KOPT-K1 (cell line): ENCODE results near the gene APOB.

Experiments used
- H3K27ac ChIP-seq: fragments of 200-600 bp; sonication (generic); 2 replicates; pipeline ENCODE4 v1.5.1; 2016; ENCODE audit warnings: antibody characterized with exemption, mild to moderate bottlenecking, low read depth, low read length; ENCODE audit not compliant: poor library complexity, severe bottlenecking
- H3K36me3 ChIP-seq: fragments of 200-600 bp; sonication (generic); 2 replicates; pipeline ENCODE4 v1.5.1; 2017; ENCODE audit warnings: antibody characterized with exemption, mild to moderate bottlenecking, low read length, moderate library complexity; ENCODE audit not compliant: insufficient read depth
- H3K9me3 ChIP-seq: fragments of 200-600 bp; sonication (generic); 2 replicates; pipeline ENCODE4 v1.5.1; 2017; ENCODE audit warnings: antibody characterized with exemption, low read length, mild to moderate bottlenecking; ENCODE audit not compliant: insufficient read depth, poor library complexity, severe bottlenecking

The APOB gene

DNA sequence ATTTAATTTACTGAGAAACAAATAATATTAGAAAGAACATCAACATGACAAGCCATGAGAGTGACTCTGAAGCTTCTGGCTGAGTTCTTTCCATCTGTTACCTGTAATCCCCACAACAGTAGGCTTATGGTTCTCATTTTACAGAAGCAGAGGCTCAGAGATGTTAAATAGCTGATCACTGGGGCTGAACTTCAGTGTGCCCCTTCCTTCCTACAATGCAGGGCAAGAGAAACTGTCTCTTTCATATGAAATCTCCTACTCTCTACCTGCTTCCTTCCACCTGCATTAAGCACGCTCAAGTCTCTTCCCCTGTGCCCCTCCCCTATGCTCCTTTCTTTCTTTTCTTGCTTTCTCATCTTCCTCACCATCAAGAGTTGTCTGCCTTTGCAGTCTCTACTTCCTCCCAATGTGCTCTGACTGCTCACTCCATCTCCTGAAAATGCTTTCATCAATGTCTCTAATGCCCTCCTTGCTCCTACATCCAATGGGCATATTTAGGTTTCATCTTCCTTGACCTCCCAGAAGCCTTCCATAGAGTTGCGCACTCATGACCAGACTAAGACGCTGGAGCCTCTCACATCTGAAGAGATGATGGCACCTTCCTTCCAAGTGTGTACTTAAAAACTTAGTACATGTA, 23.7 kb downstream of the APOB start:
- no peaks in the 10 kb centered on the region for H3K9me3 ChIP-seq
- no peak overlapping the region for H3K27ac ChIP-seq
- no peaks in the 10 kb centered on the region for H3K36me3 ChIP-seq

DNA sequence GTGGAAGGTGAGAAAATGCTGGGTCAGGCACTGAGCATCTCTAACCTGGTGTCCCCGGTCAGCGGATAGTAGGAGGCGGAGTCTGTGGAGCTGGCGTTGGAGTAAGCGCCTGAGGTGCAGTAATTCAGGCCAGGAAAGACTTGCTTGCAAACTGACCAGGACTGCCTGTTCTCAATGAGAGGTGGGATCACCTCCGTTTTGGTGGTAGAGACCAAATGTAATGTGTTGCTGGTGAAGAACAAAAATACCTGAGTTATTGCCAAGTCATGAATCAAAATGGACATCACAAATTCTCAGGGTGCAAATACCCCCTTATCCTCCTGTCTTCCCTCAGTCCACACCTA, 24.2 kb downstream of the APOB start:
- no peaks in the 10 kb centered on the region for H3K9me3 ChIP-seq
- no peaks in the 10 kb centered on the region for H3K36me3 ChIP-seq
- H3K27ac ChIP-seq = no peak overlapping the region

DNA sequence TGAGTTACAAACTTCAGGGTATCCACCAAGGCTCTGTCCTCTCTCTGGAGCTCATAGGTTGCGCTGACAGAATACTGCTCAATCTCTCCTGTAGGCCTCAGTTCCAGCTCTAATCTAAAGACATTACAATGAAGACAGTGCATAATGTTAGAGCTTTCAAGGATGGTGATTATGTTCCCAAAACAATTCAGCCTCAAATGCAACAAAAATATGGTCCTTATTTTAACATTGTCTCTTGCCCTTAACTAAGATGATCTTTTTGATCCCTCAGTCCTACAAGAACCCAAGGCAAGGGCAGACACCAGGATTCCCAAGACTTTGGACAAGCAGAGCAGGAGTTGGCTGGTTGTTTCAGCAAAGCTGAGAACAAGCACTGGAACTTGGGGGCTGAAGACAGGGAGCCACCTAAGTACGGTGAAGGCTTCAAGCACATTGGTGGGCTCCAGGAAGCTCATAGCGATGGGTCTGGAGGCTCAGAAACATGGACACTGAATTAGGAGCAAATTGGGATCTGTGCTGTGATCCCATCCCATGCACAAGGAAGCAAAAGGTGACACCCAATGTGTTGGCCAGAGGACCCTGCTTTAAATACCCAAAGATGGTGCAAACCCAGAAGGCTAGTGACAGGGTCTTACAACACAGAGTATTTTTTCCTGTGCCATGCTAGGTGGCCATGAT, 24.7 kb downstream of the APOB start:
- Histone ChIP-seq H3K27ac (no peak overlapping the region), H3K9me3 (no peaks in the 10 kb centered on the region), H3K36me3 (no peaks in the 10 kb centered on the region)

DNA sequence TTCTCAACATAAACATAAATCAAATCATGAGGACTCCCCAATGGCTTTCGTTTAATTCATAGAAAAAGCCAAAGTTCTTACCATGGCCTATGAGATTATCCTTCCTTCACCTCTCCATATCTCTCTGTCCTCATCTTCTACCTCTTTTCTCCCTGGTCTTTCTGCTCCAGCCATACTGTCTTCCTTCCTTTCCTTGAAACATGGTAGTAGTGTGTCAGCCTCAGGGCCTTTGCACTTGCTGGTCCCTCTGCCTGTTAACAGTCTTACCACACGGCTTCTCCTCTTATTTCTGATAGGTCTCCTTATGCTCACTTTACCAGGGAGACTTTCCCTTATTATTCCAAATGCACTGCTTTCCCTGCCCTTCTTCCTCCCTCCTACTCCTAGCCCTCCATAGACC, 25.6 kb downstream of the APOB start:
- H3K27ac ChIP-seq = no peak overlapping the region
- H3K9me3 ChIP-seq = no peaks in the 10 kb centered on the region
- H3K36me3 ChIP-seq = no peaks in the 10 kb centered on the region

DNA sequence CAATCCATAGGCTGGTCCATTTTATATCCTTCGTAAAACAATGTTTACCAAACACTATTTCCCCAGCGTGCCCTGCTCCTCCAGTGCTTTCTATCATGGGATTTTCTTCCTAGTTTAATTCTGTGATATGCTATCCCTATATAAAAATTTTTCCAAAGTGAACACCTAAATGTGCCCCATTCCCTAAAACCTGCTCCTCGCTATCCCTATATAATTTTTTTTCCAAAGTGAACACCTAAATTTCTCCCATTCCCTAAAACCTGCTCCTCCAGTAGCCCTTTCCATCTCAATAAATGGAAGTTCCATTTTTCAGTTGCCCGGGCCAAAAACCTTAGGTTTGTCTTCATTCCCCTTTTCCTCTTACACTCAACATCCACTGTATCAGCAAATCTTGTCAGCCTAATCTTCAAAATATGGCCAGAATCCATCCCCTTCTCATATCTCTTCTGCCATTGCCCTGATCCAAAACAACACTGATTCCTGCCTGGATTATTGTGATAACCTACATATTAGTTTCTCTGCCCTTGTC, 26.1 kb downstream of the APOB start:
- no peak overlapping the region for H3K27ac ChIP-seq
- no peaks in the 10 kb centered on the region for H3K9me3 ChIP-seq
- H3K36me3 ChIP-seq = no peaks in the 10 kb centered on the region

DNA sequence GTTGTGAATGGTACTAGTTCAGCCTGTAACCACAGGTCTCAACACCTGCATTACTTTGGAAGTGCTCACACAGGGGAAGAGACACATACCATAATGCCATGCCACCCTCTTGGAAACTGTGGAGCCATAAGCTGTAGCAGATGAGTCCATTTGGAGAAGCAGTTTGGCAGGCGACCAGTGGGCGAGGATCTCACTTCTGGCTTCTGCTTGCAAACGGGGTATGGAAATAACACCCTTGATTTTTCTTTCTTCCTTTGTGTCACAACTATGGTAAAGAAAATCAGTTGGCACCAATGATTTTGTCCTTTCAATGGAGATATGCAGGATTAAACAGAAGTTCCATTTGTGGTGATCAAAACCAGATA, 28.6 kb downstream of the APOB start:
- H3K9me3 ChIP-seq = no peaks in the 10 kb centered on the region
- H3K36me3 ChIP-seq = no peaks in the 10 kb centered on the region
- H3K27ac ChIP-seq = no peak overlapping the region

DNA sequence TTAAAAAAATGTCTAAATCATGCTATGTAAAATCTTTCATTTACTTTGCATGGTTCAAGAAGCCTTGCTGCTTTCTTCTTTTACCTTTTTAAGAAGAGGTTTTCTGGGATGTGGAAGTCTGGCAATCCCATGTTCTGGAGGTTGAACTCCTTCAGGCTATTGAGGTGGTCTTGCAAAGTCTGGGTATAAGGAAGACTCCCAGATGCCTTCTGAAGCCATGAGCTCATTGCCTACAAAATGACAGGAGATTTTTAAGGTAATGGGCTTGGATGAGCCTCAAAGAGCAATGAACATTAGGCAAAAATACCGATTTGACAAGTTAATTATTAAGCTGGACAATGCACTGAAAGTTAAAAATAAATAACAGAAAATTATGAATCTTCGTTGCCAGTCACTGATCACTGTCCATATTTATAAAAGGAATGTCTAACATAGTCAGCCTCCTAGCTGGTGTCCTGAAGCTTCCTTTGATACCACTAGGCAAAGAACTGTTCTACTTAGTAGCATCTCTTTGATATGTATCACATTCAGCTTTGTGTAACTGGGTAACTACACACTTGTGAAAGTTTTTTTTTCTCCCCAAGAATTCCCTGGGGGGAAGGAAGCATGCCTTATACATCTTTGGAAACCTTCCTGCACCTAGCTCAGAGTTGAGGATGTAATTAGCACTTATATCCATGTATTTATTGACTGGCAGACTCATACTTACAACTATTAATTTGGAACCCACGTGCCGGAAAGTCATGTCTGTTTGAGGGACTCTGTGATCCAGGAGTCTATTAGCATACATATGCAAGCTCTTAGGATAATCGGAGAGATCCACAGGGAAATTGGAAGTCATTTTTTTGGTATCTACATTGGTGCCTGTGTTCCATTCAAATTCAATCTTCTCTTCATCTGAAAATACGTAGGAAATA, 29.3 kb downstream of the APOB start:
- H3K36me3 ChIP-seq = no peaks in the 10 kb centered on the region
- H3K9me3 ChIP-seq = no peaks in the 10 kb centered on the region
- H3K27ac ChIP-seq = no peak overlapping the region

DNA sequence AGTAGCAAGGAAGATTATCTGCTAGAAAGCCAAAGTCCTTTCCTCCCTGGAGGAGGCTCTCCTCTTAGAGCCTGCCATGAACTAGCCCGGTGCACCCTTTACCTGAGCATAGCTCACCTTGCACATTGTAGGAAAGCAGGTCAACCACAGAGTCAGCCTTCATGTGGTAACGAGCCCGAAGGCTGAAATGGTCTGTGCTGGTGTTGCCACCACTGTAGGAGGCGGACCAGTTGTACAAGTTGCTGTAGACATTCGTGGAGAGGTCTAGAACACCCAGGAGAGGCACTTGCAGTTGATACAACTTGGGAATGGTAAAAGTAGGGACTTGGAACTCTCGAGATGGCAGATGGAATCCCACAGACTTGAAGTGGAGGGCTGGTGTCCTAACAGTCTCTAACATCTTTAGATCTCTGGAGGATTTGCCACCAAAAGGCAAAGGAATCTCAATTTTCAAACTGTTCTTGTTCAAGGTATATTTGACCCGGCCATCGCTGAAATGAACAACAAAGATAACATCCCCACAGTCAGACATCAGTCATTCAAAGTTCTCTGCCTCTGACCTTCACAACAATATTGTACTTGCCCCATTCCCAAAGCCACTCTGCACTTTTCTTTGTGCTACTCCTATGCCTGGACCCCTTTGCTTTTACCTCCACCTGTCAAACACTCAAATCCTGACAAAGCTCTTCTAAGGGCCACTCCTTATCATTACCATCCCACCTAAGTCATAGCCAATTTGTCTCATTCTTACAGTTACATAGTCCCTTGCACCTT, 30.6 kb downstream of the APOB start:
- H3K27ac ChIP-seq = no peak overlapping the region
- no peaks in the 10 kb centered on the region for H3K36me3 ChIP-seq

DNA sequence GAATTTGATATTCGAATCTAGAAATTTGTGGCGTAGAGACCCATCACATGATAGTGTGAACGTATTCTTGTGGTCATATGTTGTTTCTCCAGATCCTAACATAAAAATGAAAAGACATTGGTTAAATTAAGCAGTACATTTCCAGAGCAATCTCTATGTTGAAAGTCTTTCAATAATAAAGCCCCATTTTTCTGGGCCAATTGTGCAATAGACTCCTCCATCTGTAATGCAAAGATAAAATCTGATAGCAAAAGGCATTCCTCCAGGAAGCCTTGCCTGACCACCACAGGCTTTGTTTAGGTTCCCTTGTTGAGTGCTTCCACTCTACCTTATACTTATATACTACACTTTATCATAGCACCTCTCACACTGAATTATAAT, 31.3 kb downstream of the APOB start:
- no peak overlapping the region for H3K27ac ChIP-seq
- no peaks in the 10 kb centered on the region for H3K9me3 ChIP-seq
- no peaks in the 10 kb centered on the region for H3K36me3 ChIP-seq

More for the DNA sequence above, 30.6 kb downstream of the APOB start:
- H3K9me3 ChIP-seq = no peaks in the 10 kb centered on the region

DNA sequence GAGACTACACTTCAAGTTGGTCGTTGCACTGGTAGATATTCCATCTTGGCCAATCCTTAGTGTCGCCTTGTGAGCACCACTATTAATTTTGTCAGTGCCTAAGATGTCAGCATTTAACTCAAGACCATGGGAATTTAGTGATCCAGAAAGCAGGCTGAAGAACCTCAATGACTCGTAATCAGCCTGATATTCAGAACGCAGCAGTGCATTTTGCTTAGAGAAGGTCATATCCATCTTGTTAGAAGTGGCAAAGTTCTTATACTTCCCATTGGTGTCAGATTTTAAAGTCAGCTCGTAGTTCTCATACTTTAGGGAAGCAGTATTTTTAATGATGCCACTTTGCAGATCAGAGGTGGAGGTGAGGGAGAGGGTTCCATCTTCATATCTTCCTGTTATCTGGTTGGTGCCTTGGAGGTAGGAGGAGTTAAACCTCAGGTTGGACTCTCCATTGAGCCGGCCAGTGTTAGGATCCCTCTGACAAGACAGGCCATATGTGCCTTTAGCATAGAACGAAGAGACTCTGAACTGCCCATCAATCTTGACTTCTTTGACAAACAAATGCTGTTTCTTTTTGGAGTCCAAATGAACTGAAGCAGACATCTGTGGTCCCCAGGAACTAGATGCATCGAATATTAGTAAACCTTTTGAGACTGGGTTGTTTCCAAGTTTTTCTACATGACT, 31.9 kb downstream of the APOB start:
- H3K27ac ChIP-seq = no peak overlapping the region

DNA sequence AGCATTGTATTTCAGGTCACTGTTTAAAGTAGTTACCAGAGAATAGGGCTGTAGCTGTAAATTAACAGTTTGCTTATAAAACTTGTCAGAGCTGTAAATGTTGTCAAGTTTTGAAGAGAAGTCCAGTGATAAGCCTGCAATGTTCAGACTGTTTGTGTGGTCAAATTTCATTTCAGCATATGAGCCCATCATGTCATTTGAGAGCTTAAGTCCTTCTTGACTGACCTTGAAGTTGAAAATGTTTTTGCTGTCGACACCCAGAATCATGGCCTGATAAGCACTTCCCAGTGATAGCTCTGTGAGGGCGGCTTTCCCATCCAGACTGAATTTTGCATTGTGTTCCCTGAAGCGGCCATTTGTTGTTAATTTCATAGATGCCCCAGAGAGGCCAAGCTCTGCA, 32.4 kb downstream of the APOB start:
- H3K36me3 ChIP-seq = no peaks in the 10 kb centered on the region
- H3K27ac ChIP-seq = no peak overlapping the region
- H3K9me3 ChIP-seq = no peaks in the 10 kb centered on the region

More for the DNA sequence above, 31.9 kb downstream of the APOB start:
- Histone ChIP-seq H3K9me3 (no peaks in the 10 kb centered on the region), H3K36me3 (no peaks in the 10 kb centered on the region)

DNA sequence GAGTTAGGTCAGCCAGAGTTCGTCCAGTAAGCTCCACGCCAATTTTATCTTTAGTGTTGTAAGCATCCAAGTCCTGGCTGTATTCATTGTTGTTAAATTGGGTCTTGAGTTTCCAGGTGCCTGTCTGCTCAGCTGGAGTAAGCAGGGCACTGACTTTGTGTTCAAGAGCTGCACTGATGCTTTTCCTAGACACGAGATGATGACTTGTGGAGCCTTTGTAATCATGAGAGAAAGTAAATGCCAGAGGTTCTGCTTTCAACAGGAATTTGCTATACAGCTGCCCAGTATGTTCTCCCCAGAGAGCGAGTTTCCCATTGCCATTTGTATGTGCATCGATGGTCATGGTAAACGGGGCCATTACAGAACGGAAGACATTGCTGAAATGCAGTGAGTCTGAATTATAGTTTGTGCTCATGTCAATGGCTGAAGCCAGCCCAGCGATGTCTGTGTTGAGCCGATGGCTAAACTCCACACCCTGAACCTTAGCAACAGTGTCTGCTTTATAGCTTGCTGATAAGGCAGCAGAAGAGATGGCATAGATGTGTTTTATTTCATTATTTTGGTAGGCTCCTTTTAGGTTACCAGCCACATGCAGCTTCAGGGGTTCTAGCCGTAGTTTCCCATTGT, 32.9 kb downstream of the APOB start:
- Histone ChIP-seq H3K27ac (no peak overlapping the region), H3K9me3 (no peaks in the 10 kb centered on the region)

DNA sequence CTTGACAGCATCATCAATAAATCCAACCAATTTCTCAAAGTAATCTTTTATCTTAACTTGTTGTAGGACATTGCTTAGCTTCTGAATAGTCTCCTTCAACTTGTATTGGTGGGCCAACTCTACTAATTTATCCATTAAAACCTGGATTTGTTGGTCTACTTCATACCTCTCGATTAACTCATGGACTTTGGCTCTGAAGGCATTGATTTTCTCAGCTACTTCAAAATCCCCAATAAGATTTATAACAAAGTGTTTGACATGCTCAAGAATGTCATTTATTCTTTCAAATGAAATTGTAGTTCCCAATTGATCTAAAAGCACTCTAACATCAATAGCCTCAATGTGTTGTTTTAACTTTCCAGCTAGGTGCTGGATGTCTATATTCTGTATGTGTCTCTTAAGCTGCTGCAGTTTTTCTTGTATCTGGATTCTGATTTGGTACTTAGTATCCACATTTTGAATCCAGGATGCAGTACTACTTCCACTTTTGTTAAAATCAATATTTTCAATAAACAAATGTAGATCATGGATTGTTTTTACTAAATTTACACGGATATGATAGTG, 34.1 kb downstream of the APOB start:
- Histone ChIP-seq H3K27ac (no peak overlapping the region), H3K36me3 (no peaks in the 10 kb centered on the region), H3K9me3 (no peaks in the 10 kb centered on the region)

More for the DNA sequence above, 32.9 kb downstream of the APOB start:
- no peaks in the 10 kb centered on the region for H3K36me3 ChIP-seq
